ENCODE data around the gene ZBTB7C. TPM values are rescaled to one million over a fixed set of nuclear protein-coding genes. Genes with fewer than 3 reads are reported as not detected.
A peak's percentile ranks its signal among the peaks of the same experiment; 100 is the strongest.

Gene ZBTB7C
- 10 to 100 TPM; 26.0 to 50.6 (median 46.2) TPM for total RNA-seq

DNA sequence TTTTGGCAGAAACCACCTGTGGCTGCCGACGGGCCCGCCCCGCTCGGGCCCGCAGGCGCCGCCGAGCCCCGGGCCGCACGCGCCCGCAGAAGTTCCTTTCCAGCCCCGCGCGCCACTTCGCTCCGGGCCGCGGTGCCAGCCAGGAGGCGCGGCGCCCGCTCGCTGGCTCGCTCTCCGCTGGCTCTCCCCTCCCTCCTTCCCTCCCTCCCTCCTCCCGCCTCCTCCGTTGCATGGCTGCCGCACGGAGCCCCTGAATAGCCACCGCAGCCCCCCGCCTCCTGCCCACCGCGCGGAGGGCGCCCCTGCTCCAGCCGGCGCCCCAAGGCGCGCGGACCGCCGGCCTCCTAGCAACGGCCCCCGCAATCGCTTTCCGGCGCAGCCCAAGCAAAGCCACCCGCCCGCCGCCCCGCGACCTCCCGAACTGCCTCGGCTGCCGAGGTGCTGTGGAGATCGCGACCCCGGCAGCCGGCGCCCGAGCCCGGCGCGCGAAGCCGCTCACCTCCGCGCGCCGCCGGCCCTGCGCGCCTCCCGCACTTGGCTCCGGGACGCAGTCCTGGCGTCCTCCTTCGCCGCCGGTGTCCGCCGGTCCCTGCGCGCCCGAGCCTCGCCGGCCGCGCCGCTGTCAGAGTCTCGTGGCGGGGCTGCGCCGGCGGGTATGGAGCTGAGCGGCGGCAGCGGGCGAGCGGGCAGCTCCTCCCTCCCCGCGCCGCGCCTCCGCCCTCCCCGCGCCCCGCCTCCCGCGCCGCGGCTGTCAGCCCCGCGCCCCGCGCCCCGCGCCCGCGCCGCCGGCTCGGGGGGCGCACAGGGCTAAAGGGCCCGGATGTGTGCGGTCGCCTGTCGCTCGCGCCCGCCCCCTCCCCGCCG, at the start of gene ZBTB7C:
Gene ZBTB7C (minus strand): TSS at position 657 of the 864 bp plus-strand sequence.
- DNase-seq (ENCODE audit: low spot score in 2 of 2) = no peak
- TF ChIP-seq EP300 (IDR thresholded peaks at IDR 0.05) (no peak), POLR2AphosphoS5 (IDR thresholded peaks at IDR 0.05) (no peak), POLR2A (IDR thresholded peaks at IDR 0.05) (no peak)
- TF ChIP-seq, protein P1, sequence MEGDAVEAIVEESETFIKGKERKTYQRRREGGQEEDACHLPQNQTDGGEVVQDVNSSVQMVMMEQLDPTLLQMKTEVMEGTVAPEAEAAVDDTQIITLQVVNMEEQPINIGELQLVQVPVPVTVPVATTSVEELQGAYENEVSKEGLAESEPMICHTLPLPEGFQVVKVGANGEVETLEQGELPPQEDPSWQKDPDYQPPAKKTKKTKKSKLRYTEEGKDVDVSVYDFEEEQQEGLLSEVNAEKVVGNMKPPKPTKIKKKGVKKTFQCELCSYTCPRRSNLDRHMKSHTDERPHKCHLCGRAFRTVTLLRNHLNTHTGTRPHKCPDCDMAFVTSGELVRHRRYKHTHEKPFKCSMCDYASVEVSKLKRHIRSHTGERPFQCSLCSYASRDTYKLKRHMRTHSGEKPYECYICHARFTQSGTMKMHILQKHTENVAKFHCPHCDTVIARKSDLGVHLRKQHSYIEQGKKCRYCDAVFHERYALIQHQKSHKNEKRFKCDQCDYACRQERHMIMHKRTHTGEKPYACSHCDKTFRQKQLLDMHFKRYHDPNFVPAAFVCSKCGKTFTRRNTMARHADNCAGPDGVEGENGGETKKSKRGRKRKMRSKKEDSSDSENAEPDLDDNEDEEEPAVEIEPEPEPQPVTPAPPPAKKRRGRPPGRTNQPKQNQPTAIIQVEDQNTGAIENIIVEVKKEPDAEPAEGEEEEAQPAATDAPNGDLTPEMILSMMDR (IDR thresholded peaks at IDR 0.05) = no peak
- 1% methylated on average over 31 of the region's 136 CpGs for WGBS
- Histone ChIP-seq H3K36me3 (no peaks in the 10 kb centered on the region), H3K27ac (peak within 1 kb of the TSS; percentile 79), H3K27me3 (peaks cover 9% of the 10 kb centered on the region), H3K4me1 (peaks cover 24% of the 10 kb centered on the region), H3K9me3 (no peaks in the 10 kb centered on the region), H3K4me3 (peak within 1 kb of the TSS; percentile 95)

DNA sequence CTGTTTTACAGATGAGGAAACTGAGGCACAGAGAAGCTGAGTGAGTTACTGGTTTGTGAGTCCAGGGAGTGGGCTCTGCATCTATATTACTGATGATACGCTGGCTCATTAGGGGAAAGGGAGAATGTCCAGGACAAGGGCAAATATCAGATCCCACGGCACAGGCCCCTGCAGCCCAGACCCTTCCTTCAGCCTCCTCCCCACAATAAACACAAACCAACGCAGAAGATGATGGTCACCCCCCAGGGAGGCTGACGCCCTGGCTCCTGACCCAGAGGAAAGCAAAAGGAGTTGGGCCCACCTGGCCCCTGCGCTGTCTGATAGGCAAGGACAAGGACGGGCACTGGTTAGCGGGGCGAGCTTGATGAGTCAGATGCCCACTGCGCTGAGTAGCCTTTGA, 47.7 kb upstream of the ZBTB7C start:
- no peaks in the 10 kb centered on the region for H3K36me3 ChIP-seq
- WGBS = 96% methylated on average over 9 of the region's 9 CpGs
- H3K27ac ChIP-seq = peak overlapping the region; percentile 47
- no peaks in the 10 kb centered on the region for H3K27me3 ChIP-seq
- no peak for TF ChIP-seq EP300 (IDR thresholded peaks at IDR 0.05)
- TF ChIP-seq POLR2A (IDR thresholded peaks at IDR 0.05) = no peak
- peaks cover 40% of the 10 kb centered on the region for H3K4me1 ChIP-seq
- H3K4me3 ChIP-seq = no peak overlapping the region
- H3K9me3 ChIP-seq = no peaks in the 10 kb centered on the region
- DNase-seq (ENCODE audit: low spot score in 2 of 2) = no peak

DNA sequence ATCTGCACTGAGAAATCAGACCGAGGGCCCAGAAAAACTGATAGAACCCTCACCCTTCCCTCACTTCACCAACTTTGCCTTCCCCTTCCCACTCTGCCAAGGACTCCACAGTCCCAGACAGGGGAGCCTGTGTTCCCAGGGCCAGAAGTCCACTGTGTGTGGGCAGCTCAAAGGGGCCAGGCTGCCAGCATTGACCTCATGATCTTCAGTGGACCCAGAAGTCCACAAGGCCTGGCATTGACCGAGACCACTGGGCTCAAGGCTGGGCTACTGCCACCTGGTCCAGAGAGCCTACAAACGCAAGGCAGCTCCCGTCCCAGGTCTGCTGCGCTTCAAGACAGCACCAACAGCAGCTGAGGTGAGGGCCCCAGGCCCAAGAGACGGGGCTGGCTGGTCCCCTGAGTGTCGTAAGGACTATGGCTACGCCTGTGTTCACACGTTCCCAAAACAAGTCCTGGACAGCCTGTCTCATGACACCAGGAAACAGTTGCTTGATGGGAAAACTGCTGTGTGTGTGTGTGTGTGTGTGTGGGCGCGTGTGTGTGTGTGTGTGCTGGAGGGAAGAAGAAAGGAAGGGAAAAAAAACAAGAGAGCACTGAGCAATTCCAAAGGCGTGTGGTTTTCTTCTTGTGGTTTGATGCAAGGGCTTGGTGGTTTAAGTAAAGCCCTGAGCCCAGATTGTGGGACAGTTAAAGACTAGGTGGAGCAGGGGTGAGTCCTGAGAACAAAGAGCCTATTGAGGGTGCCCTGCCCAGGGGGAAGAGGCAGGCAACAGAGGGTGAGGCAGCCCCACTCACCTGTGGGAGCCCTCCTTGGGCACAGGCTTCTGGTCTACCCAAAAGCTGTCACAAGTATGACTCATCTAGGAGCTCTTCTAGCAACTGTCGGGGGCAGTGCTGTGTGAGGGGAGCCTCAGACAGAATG, 46.6 kb upstream of the ZBTB7C start:
- Histone ChIP-seq H3K4me1 (peaks cover 40% of the 10 kb centered on the region), H3K27me3 (no peaks in the 10 kb centered on the region), H3K9me3 (no peaks in the 10 kb centered on the region), H3K27ac (peak overlapping the region; percentile 82), H3K36me3 (no peaks in the 10 kb centered on the region), H3K4me3 (no peak overlapping the region)
- 50% methylated on average over 9 of the region's 13 CpGs for WGBS
- DNase-seq (ENCODE audit: low spot score in 2 of 2) = no peak
- TF ChIP-seq EP300 (IDR thresholded peaks at IDR 0.05) (no peak), POLR2AphosphoS5 (IDR thresholded peaks at IDR 0.05) (no peak), POLR2A (IDR thresholded peaks at IDR 0.05) (no peak)
- TF ChIP-seq, protein P1 (IDR thresholded peaks at IDR 0.05) = no peak

DNA sequence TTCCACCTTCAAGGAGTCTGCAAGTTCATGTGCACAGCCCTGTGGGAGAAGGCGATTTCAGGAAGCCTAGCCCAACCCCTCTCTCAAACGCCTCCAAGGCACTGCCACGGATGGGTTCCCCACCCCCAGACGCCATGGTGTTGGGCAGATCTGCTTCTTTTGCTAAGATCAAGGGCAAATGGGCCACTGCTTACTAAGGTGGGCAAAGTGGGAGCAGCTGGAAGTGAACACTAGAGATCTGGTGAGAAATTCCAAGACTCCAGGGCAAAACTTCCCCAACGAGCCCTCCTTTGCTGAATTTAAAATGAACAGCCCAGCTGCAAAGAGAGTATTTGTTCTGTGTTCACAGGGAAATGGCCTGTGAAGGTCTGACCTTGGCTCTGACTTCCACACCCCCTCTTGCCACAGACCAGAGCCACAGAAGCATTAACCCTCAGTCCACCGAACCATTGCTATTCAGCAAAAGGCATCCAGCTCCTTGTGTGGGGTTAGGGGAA, 45.1 kb upstream of the ZBTB7C start:
- Histone ChIP-seq H3K9me3 (no peaks in the 10 kb centered on the region), H3K36me3 (no peaks in the 10 kb centered on the region), H3K27ac (peak overlapping the region; percentile 80), H3K27me3 (no peaks in the 10 kb centered on the region), H3K4me3 (no peak overlapping the region), H3K4me1 (peaks cover 40% of the 10 kb centered on the region)
- TF ChIP-seq EP300 (IDR thresholded peaks at IDR 0.05) (no peak), POLR2AphosphoS5 (IDR thresholded peaks at IDR 0.05) (no peak)
- TF ChIP-seq, protein P1 (IDR thresholded peaks at IDR 0.05) = no peak
- no peak for DNase-seq (ENCODE audit: low spot score in 2 of 2)
- WGBS = 53% methylated on average over 6 of the region's 6 CpGs

DNA sequence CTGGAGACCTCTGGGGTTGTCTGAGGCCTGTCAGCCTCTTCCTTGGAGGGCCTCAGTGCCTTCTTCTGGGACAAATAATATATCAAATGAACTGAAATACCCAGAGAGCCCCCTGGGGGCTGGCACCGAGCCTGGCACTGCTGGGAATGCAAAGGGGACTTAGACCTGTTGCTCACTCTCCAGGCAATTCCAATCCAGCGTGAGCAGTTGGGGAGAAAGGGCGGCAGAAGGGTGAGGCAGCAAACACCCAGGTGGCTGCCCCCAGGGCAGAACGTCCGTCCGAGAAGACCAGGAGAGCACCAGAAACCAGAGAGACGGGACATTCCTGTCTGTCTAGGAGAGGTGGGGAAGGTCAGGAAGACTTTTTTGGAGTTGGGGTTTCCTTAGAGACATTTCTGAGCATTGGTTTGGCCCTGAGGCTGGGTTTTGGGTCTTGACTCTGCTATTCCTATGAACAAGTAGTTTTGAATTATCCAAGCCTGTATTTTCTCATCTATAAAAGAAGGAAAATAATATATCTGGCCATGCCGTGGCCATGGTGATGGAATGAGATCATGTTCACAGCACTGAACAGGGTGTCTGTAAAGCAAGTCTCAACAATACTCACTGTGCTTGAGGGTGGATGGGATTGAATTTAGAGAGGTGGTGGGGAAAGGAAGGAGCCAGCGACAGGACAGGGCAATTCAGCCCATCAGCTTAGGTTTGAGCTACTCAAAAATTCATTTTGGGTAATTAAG, 44.3 kb upstream of the ZBTB7C start:
- Histone ChIP-seq H3K4me1 (peaks cover 43% of the 10 kb centered on the region), H3K27me3 (no peaks in the 10 kb centered on the region), H3K36me3 (no peaks in the 10 kb centered on the region), H3K27ac (peak overlapping the region; percentile 80), H3K4me3 (no peak overlapping the region), H3K9me3 (no peaks in the 10 kb centered on the region)
- DNase-seq (ENCODE audit: low spot score in 2 of 2) = no peak
- TF ChIP-seq POLR2A (IDR thresholded peaks at IDR 0.05) (no peak), EP300 (IDR thresholded peaks at IDR 0.05) (no peak), POLR2AphosphoS5 (IDR thresholded peaks at IDR 0.05) (no peak)
- TF ChIP-seq, protein P1 (IDR thresholded peaks at IDR 0.05) = no peak
- WGBS = 57% methylated on average over 8 of the region's 9 CpGs
